Renal pelvis (tissue), 4 donors: ENCODE measurements around the gene PAPLN. TPM values are rescaled to one million over a fixed set of nuclear protein-coding genes. Genes with fewer than 3 reads are reported as not detected.

Experiments
- DNase-seq: peaks from one replicate; pipeline ENCODE4 v3.0.0-alpha.2; 2013
- polyA plus RNA-seq, 3 donors: library from polyadenylated mRNA; unstranded; fragments of 120-200 nt; gene quantifications; one replicate each; pipeline ENCODE4 v1.2.1, GENCODE V29; 2013; ENCODE audit not compliant: insufficient read length in 3 of 3

PAPLN gene
- polyA plus RNA-seq, 3 donors, result 19.6 to 40.8 (median 35.3) TPM

- DNase-seq, result no peak
These were observed 11.8 kb upstream of the PAPLN start for GRCh38 chr14:73225496-73225895.

- DNase-seq, result no peak
These were observed 9.2 kb upstream of the PAPLN start for GRCh38 chr14:73227812-73228781.

- no peak for DNase-seq
These were observed 7.3 kb upstream of the PAPLN start for GRCh38 chr14:73230051-73230450.

- DNase-seq, result no peak
These were observed 5.1 kb upstream of the PAPLN start for GRCh38 chr14:73231981-73232851.

- no peak for DNase-seq
These were observed 4.3 kb upstream of the PAPLN start for GRCh38 chr14:73232984-73233383.

GRCh38 chr14:73233564-73233963 lies 3.7 kb upstream of the PAPLN start:
- no peak for DNase-seq

GRCh38 chr14:73234029-73234428 lies 3.3 kb upstream of the PAPLN start:
- no peak for DNase-seq

- DNase-seq, result no peak
These were observed 2.5 kb upstream of the PAPLN start for GRCh38 chr14:73234586-73235394.

GRCh38 chr14:73235531-73236155 lies 1.7 kb upstream of the PAPLN start:
- peak; percentile 77 for DNase-seq

GRCh38 chr14:73236157-73236556 lies 1.1 kb upstream of the PAPLN start:
- no peak for DNase-seq

- DNase-seq, result no peak
These were observed 521 bp upstream of the PAPLN start for GRCh38 chr14:73236752-73237218.

- DNase-seq, result no peak
These were observed 599 bp downstream of the PAPLN start for GRCh38 chr14:73237786-73238423.

- DNase-seq, result no peak
These were observed 1.1 kb downstream of the PAPLN start for GRCh38 chr14:73238424-73238852.

- no peak for DNase-seq
These were observed 1.6 kb downstream of the PAPLN start for GRCh38 chr14:73238941-73239340.

- DNase-seq, result no peak
These were observed 2.3 kb downstream of the PAPLN start for GRCh38 chr14:73239393-73240241.

GRCh38 chr14:73240816-73241480 lies 3.6 kb downstream of the PAPLN start:
- DNase-seq, result no peak

- no peak for DNase-seq
These were observed 4.3 kb downstream of the PAPLN start for GRCh38 chr14:73241481-73242165.

- DNase-seq, result no peak
These were observed 5.1 kb downstream of the PAPLN start for GRCh38 chr14:73242357-73242901.
